WTC11 (cell line): ENCODE results near the gene UBR4. TPM values are rescaled to one million over a fixed set of nuclear protein-coding genes. Genes with fewer than 3 reads are reported as not detected.

Source experiments
- AFF4 ChIP-seq: sonication (generic); formaldehyde crosslinking; IDR thresholded peaks from 2 replicates; pipeline ENCODE4 v1.8.1; 2023; ENCODE audit warnings: mild to moderate bottlenecking, missing genetic modification reagents, borderline replicate concordance
- CREM ChIP-seq: sonication (generic); formaldehyde crosslinking; IDR thresholded peaks from 2 replicates; pipeline ENCODE4 v1.8.1; 2022; ENCODE audit warnings: mild to moderate bottlenecking, missing genetic modification reagents, moderate library complexity
- E2F5 ChIP-seq: sonication (generic); formaldehyde crosslinking; IDR thresholded peaks from 2 replicates; pipeline ENCODE4 v1.8.1; 2022; ENCODE audit warnings: mild to moderate bottlenecking, moderate library complexity, missing genetic modification reagents
- ETV6 ChIP-seq: sonication (generic); formaldehyde crosslinking; IDR thresholded peaks from 2 replicates; pipeline ENCODE4 v1.8.1; 2022; ENCODE audit warnings: mild to moderate bottlenecking, missing genetic modification reagents
- FOXK1 ChIP-seq: sonication (generic); formaldehyde crosslinking; IDR thresholded peaks from 2 replicates; pipeline ENCODE4 v1.8.0; 2022; ENCODE audit warnings: mild to moderate bottlenecking, moderate library complexity, missing genetic modification reagents
- FOXP1 ChIP-seq: sonication (generic); formaldehyde crosslinking; IDR thresholded peaks from 2 replicates; pipeline ENCODE4 v1.8.0; 2022; ENCODE audit warnings: missing genetic modification reagents, mild to moderate bottlenecking, moderate library complexity, borderline replicate concordance
- GABPB1 ChIP-seq: sonication (generic); formaldehyde crosslinking; IDR thresholded peaks from 2 replicates; pipeline ENCODE4 v1.8.1; 2023; ENCODE audit warnings: mild to moderate bottlenecking, missing genetic modification reagents
- GRHL2 ChIP-seq: fragments of 250-450 bp; sonication (Bioruptor Pico); IDR thresholded peaks from 2 replicates; pipeline ENCODE4 v1.8.0; 2022; ENCODE audit warnings: mild to moderate bottlenecking, moderate library complexity; ENCODE audit not compliant: insufficient replicate concordance, severe bottlenecking
- HMGA2 ChIP-seq: fragments of 250-450 bp; sonication (Bioruptor Pico); IDR thresholded peaks from 2 replicates; pipeline ENCODE4 v1.4.0; 2021; ENCODE audit warnings: mild to moderate bottlenecking, moderate library complexity
- HMGXB4 ChIP-seq: sonication (generic); formaldehyde crosslinking; IDR thresholded peaks from 2 replicates; pipeline ENCODE4 v1.8.1; 2023; ENCODE audit warnings: mild to moderate bottlenecking, moderate library complexity, missing genetic modification reagents
- IRF1 ChIP-seq: sonication (generic); formaldehyde crosslinking; IDR thresholded peaks from 2 replicates; pipeline ENCODE4 v1.8.0; 2023; ENCODE audit warnings: missing genetic modification reagents
- MXD4 ChIP-seq: fragments of 250-450 bp; sonication (Bioruptor Pico); IDR thresholded peaks from 2 replicates; pipeline ENCODE4 v1.8.0; 2021; ENCODE audit warnings: mild to moderate bottlenecking, moderate library complexity, borderline replicate concordance
- NFATC4 ChIP-seq: fragments of 250-450 bp; sonication (Bioruptor Pico); IDR thresholded peaks from 2 replicates; pipeline ENCODE4 v1.9.0; 2021; ENCODE audit warnings: mild to moderate bottlenecking
- NR2C2 ChIP-seq: sonication (generic); formaldehyde crosslinking; IDR thresholded peaks from 2 replicates; pipeline ENCODE4 v1.8.0; 2022; ENCODE audit warnings: mild to moderate bottlenecking, missing genetic modification reagents
- RELA ChIP-seq: sonication (generic); formaldehyde crosslinking; IDR thresholded peaks from 2 replicates; pipeline ENCODE4 v1.8.1; 2022; ENCODE audit warnings: missing genetic modification reagents, mild to moderate bottlenecking, borderline replicate concordance
- RORB ChIP-seq: fragments of 250-450 bp; sonication (Bioruptor Pico); IDR thresholded peaks from 2 replicates; pipeline ENCODE4 v1.9.0; 2021; ENCODE audit warnings: mild to moderate bottlenecking
- SOX15 ChIP-seq: fragments of 250-450 bp; sonication (Bioruptor Pico); IDR thresholded peaks from 2 replicates; pipeline ENCODE4 v1.9.0; 2021; ENCODE audit warnings: mild to moderate bottlenecking
- STAT6 ChIP-seq: sonication (generic); formaldehyde crosslinking; conservative IDR thresholded peaks from 2 replicates; pipeline ENCODE4 v1.8.1; 2023; ENCODE audit warnings: mild to moderate bottlenecking, low read depth, missing genetic modification reagents, moderate library complexity
- TCF7 ChIP-seq: sonication (generic); formaldehyde crosslinking; IDR thresholded peaks from 2 replicates; pipeline ENCODE4 v1.8.0; 2022; ENCODE audit warnings: mild to moderate bottlenecking, low read depth, missing genetic modification reagents, moderate library complexity
- TEAD4 ChIP-seq: sonication (generic); formaldehyde crosslinking; IDR thresholded peaks from 2 replicates; pipeline ENCODE4 v1.8.0; 2022; ENCODE audit warnings: mild to moderate bottlenecking, missing genetic modification reagents
- ZBTB21 ChIP-seq: sonication (generic); formaldehyde crosslinking; IDR thresholded peaks from 2 replicates; pipeline ENCODE4 v1.8.1; 2023; ENCODE audit warnings: mild to moderate bottlenecking, missing genetic modification reagents, borderline replicate concordance
- ZNF121 ChIP-seq: sonication (generic); formaldehyde crosslinking; IDR thresholded peaks from 2 replicates; pipeline ENCODE4 v1.8.0; 2023; ENCODE audit warnings: missing genetic modification reagents
- ZNF138 ChIP-seq: sonication (generic); formaldehyde crosslinking; conservative IDR thresholded peaks from 2 replicates; pipeline ENCODE4 v1.8.1; 2022; ENCODE audit warnings: mild to moderate bottlenecking, moderate library complexity, missing genetic modification reagents
- ZNF317 ChIP-seq: sonication (generic); formaldehyde crosslinking; IDR thresholded peaks from 2 replicates; pipeline ENCODE4 v1.8.1; 2023; ENCODE audit warnings: low read depth, mild to moderate bottlenecking, moderate library complexity, missing genetic modification reagents, borderline replicate concordance
- ZNF396 ChIP-seq: fragments of 250-450 bp; sonication (Bioruptor Pico); IDR thresholded peaks from 2 replicates; pipeline ENCODE4 v1.8.0; 2021; ENCODE audit warnings: mild to moderate bottlenecking, moderate library complexity, borderline replicate concordance
- ZNF416 ChIP-seq: fragments of 250-450 bp; sonication (Bioruptor Pico); IDR thresholded peaks from 2 replicates; pipeline ENCODE4 v1.9.0; 2021; ENCODE audit warnings: mild to moderate bottlenecking, inconsistent platforms
- ZNF423 ChIP-seq: fragments of 250-450 bp; sonication (Bioruptor Pico); IDR thresholded peaks from 2 replicates; pipeline ENCODE4 v2.1.2; 2022; ENCODE audit warnings: mild to moderate bottlenecking, moderate library complexity
- ZNF512 ChIP-seq: sonication (generic); formaldehyde crosslinking; IDR thresholded peaks from 2 replicates; pipeline ENCODE4 v1.8.1; 2022; ENCODE audit warnings: missing genetic modification reagents, borderline replicate concordance
- total RNA-seq: library from RNA; stranded (reverse); gene quantifications from 3 replicates; pipeline ENCODE4 v1.2.3, GENCODE V29; 2021

The UBR4 gene
- total RNA-seq, 1 experiment from 2014 or later: 179 TPM

GRCh38 chr1:19251305-19252196 is 41.5 kb upstream of the UBR4 start, which contains the start of the genes EMC1 and MRTO4 (continued):
- TF ChIP-seq IRF1 (CRISPR knock-in tag) (no peak), ETV6 (CRISPR knock-in tag) (no peak; the same call in 1 of the 2 replicates), HMGXB4 (CRISPR knock-in tag) (peak; percentile 80), NR2C2 (CRISPR knock-in tag) (no peak), HMGA2 (CRISPR knock-in tag) (no peak), ZNF416 (CRISPR knock-in tag) (0 out of 2 replicates have a peak, but pooled peaks have one; percentile 74), GRHL2 (CRISPR knock-in tag) (no peak), SOX15 (no peak), GABPB1 (CRISPR knock-in tag) (peak; percentile 66), FOXK1 (CRISPR knock-in tag) (peak; percentile 78; the same call in 1 of the 2 replicates), ZNF423 (CRISPR knock-in tag) (no peak), FOXP1 (peak; percentile 89; the same call in 1 of the 2 replicates), ZNF121 (CRISPR knock-in tag) (no peak), ZNF396 (CRISPR knock-in tag) (no peak), TCF7 (CRISPR knock-in tag) (no peak; the same call in 1 of the 2 replicates), E2F5 (peak; percentile 83), TEAD4 (peak; percentile 88), ZNF317 (CRISPR knock-in tag) (no peak), NFATC4 (peak; percentile 79), RORB (CRISPR knock-in tag) (no peak), STAT6 (CRISPR knock-in tag) (no peak), ZBTB21 (CRISPR knock-in tag) (no peak), AFF4 (CRISPR knock-in tag) (no peak), MXD4 (CRISPR knock-in tag) (no peak), CREM (CRISPR knock-in tag) (peak; percentile 86; the same call in 1 of the 2 replicates), ZNF512 (CRISPR knock-in tag) (no peak), RELA (no peak; the same call in 1 of the 2 replicates), ZNF138 (CRISPR knock-in tag) (no peak)
